ENCODE data around the gene TMEM131L. TPM values are rescaled to one million over a fixed set of nuclear protein-coding genes. Genes with fewer than 3 reads are reported as not detected.
"Not testable (repeated sequence)": the region's sequence is repeated elsewhere in the genome, so short reads cannot be mapped to it uniquely, and the experiment has no call there.

Gene TMEM131L
- polyA plus RNA-seq, 1 donor = 46.6 TPM

- DNase-seq (ENCODE audit: low read depth) = no peak
Measured at GRCh38 chr4:153646261-153646660, 180.1 kb downstream of the TMEM131L start.

DNA sequence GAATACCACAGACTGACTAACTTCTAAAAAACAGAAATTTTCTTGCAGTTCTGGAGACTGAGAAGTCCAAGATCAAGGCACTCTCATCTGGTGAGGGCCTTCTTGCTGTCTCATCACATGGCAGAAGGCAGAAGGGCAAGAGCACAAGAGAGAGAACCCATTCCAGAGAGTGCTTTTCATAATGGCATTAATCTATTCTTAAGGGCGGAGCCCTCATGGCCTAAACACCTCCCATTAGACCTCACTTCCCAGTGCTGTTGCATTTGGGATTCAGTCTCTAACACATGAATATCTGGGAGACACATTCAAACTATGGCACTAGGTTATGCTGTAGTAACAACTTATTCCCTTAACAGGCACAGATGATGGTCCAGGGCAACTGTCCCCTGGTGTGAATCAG is 180.8 kb downstream of the TMEM131L start:
- DNase-seq (ENCODE audit: low read depth) = no peak

DNA sequence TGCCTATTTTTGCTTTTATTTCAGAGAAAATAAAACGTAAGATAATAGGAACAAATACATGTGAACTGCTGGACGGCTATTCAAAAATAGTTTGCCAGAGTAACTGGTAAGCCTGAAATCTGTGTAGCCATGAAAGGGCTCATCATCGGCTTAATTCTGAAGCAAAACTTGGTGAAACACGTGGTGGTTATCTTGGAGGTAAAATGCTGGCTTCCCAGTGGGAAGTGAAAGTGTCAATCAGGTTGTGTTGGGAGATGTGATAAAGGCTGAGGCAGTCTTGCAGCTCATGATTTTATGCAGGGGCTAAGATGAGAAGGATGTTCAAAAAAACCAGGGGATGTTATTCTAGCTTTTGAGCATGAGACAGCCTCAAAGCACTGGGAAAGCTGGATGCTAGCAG is 181.8 kb downstream of the TMEM131L start:
- no peak for DNase-seq (ENCODE audit: low read depth)

DNA sequence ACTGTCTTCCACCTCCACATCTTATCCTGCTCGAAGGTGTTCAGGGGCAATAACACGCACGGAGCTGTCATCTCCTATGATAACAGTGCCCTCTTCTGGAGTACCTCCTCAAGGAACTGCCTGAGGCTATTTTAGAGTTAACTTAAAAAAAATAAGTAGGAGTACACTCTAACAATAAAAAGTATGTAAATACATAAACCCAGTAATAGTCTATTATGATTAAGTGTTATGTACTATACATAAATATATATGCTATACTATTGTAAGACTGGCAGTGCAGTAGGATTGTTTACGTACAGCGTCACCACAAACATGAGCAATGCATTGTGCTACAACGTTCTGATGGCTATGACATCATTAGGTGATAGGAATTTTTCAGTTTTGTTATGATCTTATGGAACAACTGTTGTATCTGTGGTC is 183.4 kb downstream of the TMEM131L start:
- no peak for DNase-seq (ENCODE audit: low read depth)

- DNase-seq (ENCODE audit: low read depth) = no peak
Measured at GRCh38 chr4:153651116-153651515, 185.0 kb downstream of the TMEM131L start.

DNA sequence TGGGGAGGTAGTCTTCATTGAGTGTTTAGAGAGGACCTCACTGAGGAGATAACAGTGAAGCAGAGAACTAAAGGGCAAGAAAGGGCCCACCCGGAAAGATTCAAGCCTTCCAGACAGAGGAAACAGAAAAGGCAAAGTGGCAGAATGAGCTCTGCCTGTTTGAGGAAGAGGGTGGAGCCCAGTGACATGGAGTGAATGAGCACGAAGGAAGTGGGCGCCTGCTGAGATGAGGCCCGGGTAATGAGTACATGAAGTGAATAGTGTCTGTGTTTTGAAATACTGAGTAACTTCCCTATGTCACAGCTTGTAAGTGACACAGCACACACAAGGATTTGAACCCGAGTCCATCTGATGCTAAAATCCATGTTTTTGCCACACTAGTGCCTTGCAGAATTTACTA is 185.4 kb downstream of the TMEM131L start:
- no peak for DNase-seq (ENCODE audit: low read depth)

DNA sequence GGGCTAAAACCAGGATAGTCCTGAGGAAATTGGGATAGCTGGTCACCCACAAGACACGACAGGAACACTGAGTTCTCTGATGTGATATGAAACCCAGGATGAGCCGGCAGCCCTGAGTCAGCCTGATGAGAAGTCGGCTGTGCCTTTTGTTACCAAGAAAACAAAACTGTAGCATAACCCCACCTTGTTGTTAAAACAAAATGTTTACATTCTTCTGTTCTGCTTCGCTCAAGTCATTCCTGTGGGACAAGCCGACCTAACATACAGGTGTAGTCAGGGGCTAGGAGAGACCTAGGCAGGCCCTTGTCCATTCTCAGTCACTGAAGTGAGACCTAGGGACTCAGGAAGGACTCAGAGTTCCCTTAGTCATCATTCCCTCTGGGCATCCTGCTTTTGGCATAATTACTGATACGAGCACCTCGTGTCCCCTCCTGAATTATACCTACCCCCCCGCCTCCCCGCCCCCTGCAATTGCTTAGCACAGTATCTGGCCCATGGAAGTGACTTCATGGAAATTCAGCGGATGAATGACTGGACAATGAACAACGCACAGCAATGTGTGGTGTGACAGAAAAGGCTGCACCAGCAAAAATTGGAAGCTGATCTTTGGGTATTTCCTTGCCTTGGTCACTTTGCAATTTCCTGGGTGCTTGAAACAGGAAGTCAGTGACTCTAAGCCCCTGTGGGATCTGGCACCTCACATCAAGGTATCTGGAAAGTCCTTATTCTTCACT is 186.1 kb downstream of the TMEM131L start:
- no peak for DNase-seq (ENCODE audit: low read depth)

- DNase-seq (ENCODE audit: low read depth) = no peak
Measured at GRCh38 chr4:153655002-153655541, 188.9 kb downstream of the TMEM131L start.

DNA sequence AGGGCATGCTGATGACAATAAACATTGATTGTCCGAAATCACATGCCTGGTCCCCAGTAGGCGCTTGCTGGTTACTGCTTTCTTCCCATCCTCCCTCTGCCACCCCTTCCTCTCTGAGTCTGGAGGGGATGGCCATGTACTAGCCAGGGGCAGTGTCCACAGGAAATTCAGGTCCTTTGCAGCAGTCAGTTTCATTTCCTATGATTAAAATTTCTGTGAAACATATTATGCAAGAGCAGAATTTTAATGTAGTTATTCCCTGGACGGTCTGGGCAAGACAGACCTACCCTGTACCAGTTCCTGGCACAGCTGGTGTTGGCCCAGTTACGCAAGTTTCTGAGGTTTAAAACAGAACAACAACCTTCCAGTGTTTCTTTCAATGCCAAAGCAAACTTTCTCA is 189.8 kb downstream of the TMEM131L start:
- DNase-seq (ENCODE audit: low read depth) = no peak

DNA sequence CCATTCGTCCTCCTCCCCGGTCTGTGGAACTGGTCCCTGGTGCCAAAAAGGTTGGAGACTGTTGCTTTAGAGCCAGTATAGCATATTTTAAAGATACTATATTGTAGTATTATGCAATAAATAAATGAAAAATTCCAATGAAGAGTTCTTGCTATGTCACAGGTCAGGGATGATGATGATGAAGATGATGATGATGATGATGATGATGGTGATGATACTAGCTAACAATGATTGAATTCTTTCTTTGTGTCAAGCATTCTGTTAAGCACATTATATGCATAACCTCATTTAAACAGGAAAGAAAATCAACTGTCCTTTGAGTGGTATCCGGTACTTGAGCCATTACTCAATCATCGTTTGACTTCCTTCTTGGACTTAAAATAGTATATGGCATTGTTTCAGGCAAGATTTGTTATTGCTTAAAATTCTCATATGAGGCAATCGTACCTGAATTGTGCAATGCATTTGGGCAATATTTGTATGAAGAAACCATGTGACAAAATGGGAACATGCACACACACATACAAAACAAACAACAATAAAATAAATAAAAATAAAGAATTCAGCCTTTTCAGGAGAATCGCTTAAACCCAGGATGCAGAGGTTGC is 195.2 kb downstream of the TMEM131L start:
- no peak for DNase-seq (ENCODE audit: low read depth)

DNA sequence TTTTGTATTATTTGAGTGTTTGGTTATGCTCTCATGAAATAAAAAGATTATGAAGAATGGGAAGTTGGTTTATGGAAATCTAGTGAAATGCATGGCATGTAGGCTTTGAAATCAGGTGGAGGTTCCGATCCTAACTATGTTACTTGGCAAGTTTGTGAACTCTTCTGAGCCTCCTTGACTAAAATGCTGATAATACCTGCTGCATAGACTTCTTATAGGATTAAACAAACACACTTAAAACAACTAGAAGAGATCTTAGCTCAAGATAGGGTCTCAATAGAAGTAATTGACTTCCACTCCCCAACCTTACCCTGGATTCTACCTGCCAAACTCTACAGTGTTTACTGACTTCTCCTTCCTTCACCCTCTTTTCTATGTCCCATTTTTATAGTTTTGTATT is 195.7 kb downstream of the TMEM131L start:
- no peak for DNase-seq (ENCODE audit: low read depth)

DNA sequence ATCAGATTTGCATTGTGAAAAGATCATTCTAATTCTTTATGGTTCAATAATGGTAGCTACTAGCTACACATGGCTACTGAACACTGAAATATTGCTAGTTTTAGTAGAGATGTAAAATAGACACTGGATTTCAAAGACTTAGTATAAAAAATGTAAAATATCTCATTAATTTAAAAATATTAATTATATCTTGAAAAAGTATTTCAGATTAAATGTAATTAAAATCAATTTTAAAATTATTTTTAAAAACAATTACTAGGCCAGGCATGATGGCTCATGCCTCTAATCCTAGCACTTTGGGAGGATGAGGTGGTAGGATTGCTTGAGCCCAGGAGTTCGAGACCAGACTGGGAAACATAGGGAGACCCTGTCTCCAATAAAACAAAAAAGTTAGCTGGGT is 197.5 kb downstream of the TMEM131L start:
- no peak for DNase-seq (ENCODE audit: low read depth)

- DNase-seq (ENCODE audit: low read depth) = not testable (repeated sequence)
Measured at GRCh38 chr4:153666505-153666904, 200.3 kb downstream of the TMEM131L start.

GRCh38 chr4:153668647-153669046 is 202.5 kb downstream of the TMEM131L start:
- DNase-seq (ENCODE audit: low read depth) = no peak

- no peak for DNase-seq (ENCODE audit: low read depth)
Measured at GRCh38 chr4:153669838-153670237, 203.7 kb downstream of the TMEM131L start.

- DNase-seq (ENCODE audit: low read depth) = no peak
Measured at GRCh38 chr4:153676486-153676885, 210.3 kb downstream of the TMEM131L start.

DNA sequence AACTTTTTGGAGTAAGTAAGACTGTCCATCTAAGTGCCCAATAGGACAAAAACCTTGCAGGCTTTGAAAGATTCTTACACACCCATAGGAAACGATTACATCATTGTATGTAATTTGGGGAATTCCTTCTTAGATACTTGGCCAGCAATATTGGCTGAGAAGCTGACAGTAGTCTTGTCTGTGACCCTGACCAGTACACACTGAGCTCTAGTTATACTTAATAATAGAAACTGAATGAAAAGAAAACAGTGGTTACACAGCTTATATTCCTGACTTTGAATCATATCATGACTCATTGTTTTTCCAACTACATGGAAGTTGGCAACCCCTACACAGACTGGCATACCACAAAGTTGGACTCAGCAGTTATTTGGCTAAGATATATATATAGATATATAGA is 210.8 kb downstream of the TMEM131L start:
- DNase-seq (ENCODE audit: low read depth) = no peak

- no peak for DNase-seq (ENCODE audit: low read depth)
Measured at GRCh38 chr4:153679486-153679885, 213.3 kb downstream of the TMEM131L start.

- DNase-seq (ENCODE audit: low read depth) = no peak
Measured at GRCh38 chr4:153683763-153684181, 217.6 kb downstream of the TMEM131L start.

GRCh38 chr4:153684182-153684970 is 218.2 kb downstream of the TMEM131L start, which contains the start of gene TLR2:
Gene TLR2 (plus strand): TSS chr4:153684280. CDS start chr4:153702908, 18,628 bp downstream.
- DNase-seq (ENCODE audit: low read depth) = no peak

GRCh38 chr4:153684971-153685371 is 218.8 kb downstream of the TMEM131L start:
- DNase-seq (ENCODE audit: low read depth) = no peak
